Spleen (tissue), 7 donors: ENCODE results near the gene PLCG2.

Experiments used
- POLR2A ChIP-seq, 3 donors: fragments of 450-650 bp; IDR thresholded peaks; one replicate each; pipeline ENCODE4 v1.5.1; 2017; ENCODE audit warnings: antibody characterized with exemption in 3 of 3, mild to moderate bottlenecking in 1 of 3
- TF ChIP-seq, protein P1 (sequence below), 11 experiments: fragments of 200-600 bp in 7 of 11; fragments of 450-650 bp in 4 of 11; sonication (generic) in 4 of 11; IDR thresholded peaks in 8 of 11; conservative IDR thresholded peaks in 3 of 11; 1 replicate in 7 of 11; 2 replicates in 4 of 11; pipeline versions ENCODE4 v1.4.0 to v1.8.0; 2016 to 2021; ENCODE audit warnings: antibody characterized with exemption in 11 of 11, inconsistent platforms in 4 of 11, mild to moderate bottlenecking in 1 of 11
- donor health status: DM: no; HTN: no; CAD: no; lungs with moderate emphysema.
- donor health status: DM: no; HTN: no; CAD: no.
- donor health status: DM: no; HTN: no; CAD: no.

DNA sequence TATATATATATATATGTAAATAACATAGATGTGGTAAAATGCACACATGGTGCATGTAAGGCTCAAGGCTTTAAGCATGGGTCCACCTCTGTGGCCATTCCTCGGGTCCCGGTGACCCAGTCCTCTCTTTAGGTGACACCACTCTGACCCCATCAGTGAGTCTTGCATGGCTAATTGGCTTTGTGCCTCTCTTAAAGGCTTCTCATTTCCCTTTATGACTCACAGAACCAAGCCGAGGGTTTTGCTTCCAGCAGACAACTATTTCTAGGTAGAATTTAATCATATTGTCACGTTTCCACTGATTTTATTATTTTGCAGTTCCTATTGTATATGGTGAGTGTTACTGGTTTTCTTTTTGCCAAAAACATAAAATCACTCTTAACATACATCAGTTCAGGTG is 59.7 kb downstream of the PLCG2 start:
- TF ChIP-seq, protein P1, sequence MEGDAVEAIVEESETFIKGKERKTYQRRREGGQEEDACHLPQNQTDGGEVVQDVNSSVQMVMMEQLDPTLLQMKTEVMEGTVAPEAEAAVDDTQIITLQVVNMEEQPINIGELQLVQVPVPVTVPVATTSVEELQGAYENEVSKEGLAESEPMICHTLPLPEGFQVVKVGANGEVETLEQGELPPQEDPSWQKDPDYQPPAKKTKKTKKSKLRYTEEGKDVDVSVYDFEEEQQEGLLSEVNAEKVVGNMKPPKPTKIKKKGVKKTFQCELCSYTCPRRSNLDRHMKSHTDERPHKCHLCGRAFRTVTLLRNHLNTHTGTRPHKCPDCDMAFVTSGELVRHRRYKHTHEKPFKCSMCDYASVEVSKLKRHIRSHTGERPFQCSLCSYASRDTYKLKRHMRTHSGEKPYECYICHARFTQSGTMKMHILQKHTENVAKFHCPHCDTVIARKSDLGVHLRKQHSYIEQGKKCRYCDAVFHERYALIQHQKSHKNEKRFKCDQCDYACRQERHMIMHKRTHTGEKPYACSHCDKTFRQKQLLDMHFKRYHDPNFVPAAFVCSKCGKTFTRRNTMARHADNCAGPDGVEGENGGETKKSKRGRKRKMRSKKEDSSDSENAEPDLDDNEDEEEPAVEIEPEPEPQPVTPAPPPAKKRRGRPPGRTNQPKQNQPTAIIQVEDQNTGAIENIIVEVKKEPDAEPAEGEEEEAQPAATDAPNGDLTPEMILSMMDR (IDR thresholded peaks at IDR 0.05 in 8 of 11, conservative IDR thresholded peaks at IDR 0.05 in 3 of 11) = no peak
- no peak for TF ChIP-seq POLR2A (IDR thresholded peaks at IDR 0.05)
